H1 (cell line): ENCODE results near the gene HSD11B1. TPM values are rescaled to one million over a fixed set of nuclear protein-coding genes. Genes with fewer than 3 reads are reported as not detected.

Source experiments
- CTCF ChIA-PET: fragments of 300-600 bp; sonication (Branson Sonifier 250); formaldehyde crosslinking; loops from one replicate; lab custom pipeline; 2021; ENCODE audit not compliant: partially characterized antibody; lab: Charles Lee
- POLR2A ChIA-PET: fragments of 300-600 bp; sonication (Branson Sonifier 250); formaldehyde crosslinking; loops from one replicate; lab custom pipeline; 2021; ENCODE audit warnings: inconsistent platforms; ENCODE audit not compliant: partially characterized antibody; lab: Charles Lee
- DNase-seq, 2 experiments: peaks; one replicate each; pipeline versions ENCODE4 v3.0.0 to v3.0.0-alpha.2; 2010 to 2022; ENCODE audit warnings: low spot score in 2 of 2, low read depth in 1 of 2, mixed read lengths in 1 of 2
- FAIRE-seq: peaks from 2 replicates; lab custom pipeline; 2011; peaks lifted over from hg19 to GRCh38; lab: Jason Lieb, UNC
- H2AFZ ChIP-seq: 2 replicates; pipeline ENCODE4 v1.8.1; 2012; ENCODE audit warnings: low read length, inconsistent platforms
- H2AK5ac ChIP-seq: 2 replicates; pipeline ENCODE4 v1.6.1; 2013; ENCODE audit warnings: low read depth, low read length
- H2BK120ac ChIP-seq: replicated peaks from 2 replicates; pipeline ENCODE3; 2013; ENCODE audit warnings: low read depth, low read length, inconsistent platforms
- H2BK12ac ChIP-seq: 2 replicates; pipeline ENCODE4 v1.6.1; 2013; ENCODE audit warnings: low read depth, low read length
- H2BK15ac ChIP-seq: 2 replicates; pipeline ENCODE4 v1.6.1; 2013; ENCODE audit warnings: low read length
- H2BK20ac ChIP-seq: 2 replicates; pipeline ENCODE4 v1.6.1; 2013; ENCODE audit warnings: low read length
- H2BK5ac ChIP-seq: 2 replicates; pipeline ENCODE4 v1.6.1; 2013; ENCODE audit warnings: low read depth, low read length
- H3K14ac ChIP-seq: 2 replicates; pipeline ENCODE4 v1.6.1; 2013; ENCODE audit warnings: inconsistent platforms; ENCODE audit not compliant: insufficient read length
- H3K18ac ChIP-seq: 2 replicates; pipeline ENCODE4 v1.6.1; 2013; ENCODE audit warnings: low read length; ENCODE audit errors: extremely low read depth
- H3K23ac ChIP-seq: 2 replicates; pipeline ENCODE4 v1.6.1; 2013; ENCODE audit warnings: inconsistent platforms; ENCODE audit not compliant: insufficient read length
- H3K23me2 ChIP-seq: 2 replicates; pipeline ENCODE4 v1.6.1; 2013; ENCODE audit warnings: low read depth, low read length
- H3K27ac ChIP-seq: 2 replicates; pipeline ENCODE4 v1.6.1; 2011; ENCODE audit warnings: low read depth, low read length, inconsistent platforms
- H3K27me3 ChIP-seq, 4 experiments: replicated peaks in 1 of 4; 1 replicate in 1 of 4; 2 replicates in 3 of 4; pipeline versions ENCODE4 v1.6.1 to v1.8.1; 2011 to 2013; ENCODE audit warnings: low read length in 3 of 4, mild to moderate bottlenecking in 3 of 4, inconsistent platforms in 2 of 4, mixed read lengths in 2 of 4, moderate library complexity in 1 of 4; ENCODE audit not compliant: control insufficient read depth in 3 of 4, insufficient read depth in 3 of 4; ENCODE audit errors: extremely low read depth in 1 of 4
- H3K36me3 ChIP-seq, 4 experiments: 2 replicates each; pipeline versions ENCODE4 v1.6.1 to v1.8.1; 2011 to 2013; ENCODE audit warnings: mild to moderate bottlenecking in 4 of 4, low read length in 3 of 4, moderate library complexity in 2 of 4, control low read depth in 1 of 4, inconsistent platforms in 1 of 4; ENCODE audit not compliant: insufficient read depth in 4 of 4, control insufficient read depth in 2 of 4
- H3K4ac ChIP-seq: replicated peaks from 2 replicates; pipeline ENCODE3; 2013; ENCODE audit warnings: low read length, low read depth, mixed read lengths, inconsistent platforms; ENCODE audit not compliant: insufficient read length
- H3K4me1 ChIP-seq, 4 experiments: replicated peaks in 1 of 4; 1 replicate in 1 of 4; 2 replicates in 3 of 4; pipeline versions ENCODE4 v1.6.1 to v1.8.1; 2011 to 2013; ENCODE audit warnings: low read length in 3 of 4, inconsistent platforms in 2 of 4, mixed read lengths in 1 of 4; ENCODE audit not compliant: insufficient read depth in 4 of 4, control insufficient read depth in 3 of 4
- H3K4me2 ChIP-seq, 2 experiments: 2 replicates each; pipeline versions ENCODE4 v1.6.1 to v1.8.1; 2011 to 2013; ENCODE audit warnings: low read depth in 2 of 2, low read length in 2 of 2, control low read depth in 1 of 2, inconsistent platforms in 1 of 2, mild to moderate bottlenecking in 1 of 2; ENCODE audit not compliant: insufficient read depth in 1 of 2
- H3K4me3 ChIP-seq, 4 experiments: fragments of 200-600, 300-600 bp in 1 of 4; sonication (generic), shearing (Covaris generic), sonication (Bioruptor Twin) in 1 of 4; 2 replicates each; pipeline versions ENCODE4 v1.5.1 to v1.8.1; 2011 to 2016; ENCODE audit warnings: low read length in 4 of 4, low read depth in 3 of 4, control low read depth in 2 of 4, inconsistent platforms in 2 of 4, mild to moderate bottlenecking in 2 of 4, mixed read lengths in 1 of 4, moderate library complexity in 1 of 4; ENCODE audit not compliant: insufficient read depth in 2 of 4; ENCODE audit errors: extremely low read depth in 1 of 4
- H3K56ac ChIP-seq: replicated peaks from 2 replicates; pipeline ENCODE3; 2013; ENCODE audit warnings: low read depth, mild to moderate bottlenecking, mixed read lengths, low read length, inconsistent platforms; ENCODE audit not compliant: insufficient read length
- H3K79me1 ChIP-seq: 2 replicates; pipeline ENCODE4 v1.6.1; 2013; ENCODE audit warnings: low read depth, low read length, control low read depth
- H3K79me2 ChIP-seq, 2 experiments: 2 replicates each; pipeline versions ENCODE4 v1.6.1 to v1.8.1; 2012 to 2013; ENCODE audit warnings: low read length in 2 of 2, mild to moderate bottlenecking in 2 of 2, inconsistent platforms in 1 of 2; ENCODE audit not compliant: insufficient read depth in 2 of 2, control insufficient read depth in 1 of 2
- H3K9ac ChIP-seq, 4 experiments: replicated peaks in 1 of 4; 1 replicate in 1 of 4; 2 replicates in 3 of 4; pipeline versions ENCODE4 v1.6.1 to v1.8.1; 2011 to 2013; ENCODE audit warnings: low read depth in 3 of 4, low read length in 3 of 4, control low read depth in 2 of 4, mild to moderate bottlenecking in 2 of 4, moderate library complexity in 2 of 4, inconsistent platforms in 1 of 4; ENCODE audit errors: extremely low read depth in 1 of 4
- H3K9me3 ChIP-seq, 2 experiments: 2 replicates each; pipeline versions ENCODE4 v1.6.1 to v1.8.1; 2012 to 2013; ENCODE audit warnings: mild to moderate bottlenecking in 2 of 2, moderate library complexity in 2 of 2, control low read depth in 1 of 2, inconsistent platforms in 1 of 2, low read depth in 1 of 2, low read length in 1 of 2, mixed read lengths in 1 of 2; ENCODE audit not compliant: insufficient read depth in 2 of 2
- H4K20me1 ChIP-seq, 2 experiments: replicated peaks in 1 of 2; 2 replicates each; pipeline versions ENCODE3 to v1.8.1; 2011 to 2013; ENCODE audit warnings: inconsistent platforms in 2 of 2, low read length in 2 of 2, mild to moderate bottlenecking in 1 of 2; ENCODE audit not compliant: insufficient read depth in 2 of 2, control insufficient read depth in 1 of 2
- H4K5ac ChIP-seq: 2 replicates; pipeline ENCODE4 v1.6.1; 2013; ENCODE audit warnings: low read length, low read depth, mixed read lengths, inconsistent platforms; ENCODE audit not compliant: insufficient read length
- H4K8ac ChIP-seq: 2 replicates; pipeline ENCODE4 v1.8.0; 2013; ENCODE audit warnings: mild to moderate bottlenecking, moderate library complexity, low read length, inconsistent platforms; ENCODE audit not compliant: insufficient read depth; ENCODE audit errors: extremely low read depth
- H4K91ac ChIP-seq: replicated peaks from 2 replicates; pipeline ENCODE3; 2013; ENCODE audit warnings: low read length, mixed read lengths, inconsistent platforms; ENCODE audit not compliant: insufficient read length
- FOSL1 ChIP-seq: IDR thresholded peaks from 2 replicates; pipeline ENCODE4 v1.6.1; 2011; ENCODE audit warnings: mild to moderate bottlenecking, low read depth, low read length, moderate library complexity; ENCODE audit not compliant: insufficient read depth
- TAF7 ChIP-seq: optimal IDR thresholded peaks from 2 replicates; pipeline ENCODE3; 2011; ENCODE audit warnings: low read depth, mild to moderate bottlenecking, inconsistent platforms, low read length, moderate library complexity, borderline replicate concordance
- WGBS, 2 experiments: shearing (Covaris generic) in 1 of 2; methylation state at CpG; one replicate each; pipeline versions ENCODE4 v1.1.6 to v1.1.7; 2013 to 2015; ENCODE audit warnings: low lambda C conversion rate in 2 of 2, mixed read lengths in 2 of 2, inconsistent platforms in 1 of 2, low coverage in 1 of 2, missing lambda C conversion rate in 1 of 2; ENCODE audit not compliant: insufficient replicate concordance in 2 of 2, insufficient coverage in 1 of 2, insufficient read length in 1 of 2; ENCODE audit errors: extremely low coverage in 1 of 2, missing lambda C conversion rate in 1 of 2; 5-methylcytosine and 5-hydroxymethylcytosine counted together
- polyA plus RNA-seq, 7 experiments: library from polyadenylated mRNA; depleted of rRNA in 3 of 7; stranded (reverse) in 5 of 7; unstranded in 2 of 7; fragments of >200 nt in 5 of 7; fragments of 200-250 nt in 2 of 7; gene quantifications; 1 replicate in 5 of 7; 2 replicates in 1 of 7; 4 replicates in 1 of 7; pipeline versions ENCODE4 v1.2.1 to v1.2.3, GENCODE V29; 2011 to 2013; ENCODE audit warnings: missing spikeins in 2 of 7, mixed read lengths in 2 of 7
- total RNA-seq: library from RNA; stranded (reverse); fragmentation: NEBNext Ultra II Directional; extraction: Animal tissue kit (Norgen Biotek cat#: 25700); gene quantifications from 2 replicates; pipeline ENCODE4 v1.2.1, GENCODE V29; 2021

Gene HSD11B1
- total and polyA plus RNA-seq, 2 of the 8 experiments (the other 6 are each of a cell fraction or from before 2014, with no cell fraction given), result not detected

GRCh38 chr1:209657140-209657879 lies 47.3 kb upstream of the HSD11B1 start:
- H3K9me3 ChIP-seq, result no peaks in the 10 kb centered on the region
- no peak overlapping the region for H4K5ac ChIP-seq
- H4K20me1 ChIP-seq, result no peaks in the 10 kb centered on the region
- H4K91ac ChIP-seq, result no peak overlapping the region
- no peak overlapping the region for H3K4me2 ChIP-seq
- no peak overlapping the region for H2BK12ac ChIP-seq
- H4K8ac ChIP-seq, result no peak overlapping the region
- TF ChIP-seq FOSL1 (no peak), TAF7 (no peak)
- FAIRE-seq, result no peak
- peaks cover 0 to 13% (median 8%) of the 10 kb centered on the region in 4 experiments; a peak in 4 of 7 replicates for H3K4me1 ChIP-seq
- CTCF ChIA-PET, result interaction anchor here (0.6 to 2.0 kb wide), 4 partner anchors 11 to 73 kb away, joined by 3 to 15 read pairs (median 4); partner anchors contain the start of gene CAMK1G
- no peak overlapping the region for H3K14ac ChIP-seq
- 0 out of 7 replicates have a peak, but pooled peaks cover 0 to 2% (median 0%) of the 10 kb centered on the region in 4 experiments for H3K27me3 ChIP-seq
- no peak overlapping the region for H3K4ac ChIP-seq
- no peaks in the 10 kb centered on the region for H3K36me3 ChIP-seq
- H2AK5ac ChIP-seq, result no peak overlapping the region
- no peak overlapping the region for H3K56ac ChIP-seq
- no peak overlapping the region for H2BK15ac ChIP-seq
- 93% methylated on average over 9 of the region's 9 CpGs; no CpG with 5 or more reads in 1 of the 2 experiments for WGBS, 2 experiments
- no peak overlapping the region for H3K9ac ChIP-seq
- H2BK120ac ChIP-seq, result no peak overlapping the region
- DNase-seq, result no peak
- H3K4me3 ChIP-seq, result no peak overlapping the region
- no peak overlapping the region for H3K18ac ChIP-seq
- H3K23me2 ChIP-seq, result no peaks in the 10 kb centered on the region
- H2AFZ ChIP-seq, result no peak overlapping the region
- H2BK20ac ChIP-seq, result no peak overlapping the region
- no peak overlapping the region for H2BK5ac ChIP-seq
- H3K79me1 ChIP-seq, result no peaks in the 10 kb centered on the region
- POLR2A ChIA-PET, result no interaction called here
- H3K79me2 ChIP-seq, result no peaks in the 10 kb centered on the region
- no peak overlapping the region for H3K23ac ChIP-seq
- H3K27ac ChIP-seq, result no peak overlapping the region
